HG03378 (cell line): ENCODE measurements around the gene RGMB.
"Not testable (repeated sequence)": the region's sequence is repeated elsewhere in the genome, so short reads cannot be mapped to it uniquely, and the experiment has no call there.

ENCODE experiments used
- ATAC-seq: cut with Tn5 transposase; IDR thresholded peaks from one replicate; pipeline ENCODE4 v1.9.1; 2021; ENCODE audit warnings: mild to moderate bottlenecking, moderate library complexity; ENCODE audit not compliant: unreplicated experiment

Gene RGMB

GRCh38 chr5:98773464-98774191 is at the start of gene RGMB:
Gene RGMB, plus strand, starts transcription at chr5:98773663. Its CDS starts 408 bp downstream, at chr5:98774071.
- ATAC-seq, result peak; percentile 72

- no peak for ATAC-seq
Measured at GRCh38 chr5:98726258-98726657, 47.2 kb upstream of the RGMB start.

DNA sequence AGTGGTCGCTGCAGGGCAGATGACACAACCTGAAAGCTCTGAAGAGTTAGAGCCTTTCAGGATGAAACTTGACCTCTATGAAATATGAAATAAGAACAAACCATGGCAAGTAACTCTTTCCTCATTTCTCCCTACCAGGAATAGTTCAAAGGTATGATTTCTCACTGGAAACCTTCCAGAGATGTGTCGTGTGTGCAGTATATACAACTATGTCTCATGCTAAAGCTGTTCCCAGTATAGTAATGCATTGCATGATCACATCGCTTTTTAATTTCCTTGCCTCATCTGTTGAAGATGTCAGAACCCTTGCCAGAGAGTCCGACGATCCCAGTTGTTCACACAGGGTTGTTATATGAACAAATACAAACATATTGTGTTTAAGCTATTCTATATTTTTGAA is 45.8 kb upstream of the RGMB start:
- no peak for ATAC-seq

GRCh38 chr5:98734646-98735045 is 38.8 kb upstream of the RGMB start:
- no peak for ATAC-seq

- no peak for ATAC-seq
Measured at GRCh38 chr5:98735806-98736507, 37.5 kb upstream of the RGMB start.

DNA sequence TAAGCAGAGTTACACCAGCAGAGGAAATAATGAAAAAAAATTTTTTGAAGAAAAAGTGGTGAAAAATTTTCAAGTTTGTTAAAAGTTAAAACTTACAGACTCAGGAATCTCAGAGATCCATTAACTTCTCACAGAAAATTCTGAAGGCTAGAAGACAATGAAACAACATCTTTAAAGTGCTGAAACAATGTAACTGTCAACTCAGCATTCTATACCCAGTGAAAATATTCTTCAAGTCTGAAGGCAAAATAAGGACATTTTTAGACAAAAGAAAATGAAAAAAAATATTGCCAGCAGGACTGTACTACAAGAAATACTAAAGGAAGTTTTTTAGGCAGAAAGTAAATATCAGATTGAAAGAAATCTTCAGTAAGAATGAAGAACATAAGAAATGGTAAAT is 36.7 kb upstream of the RGMB start:
- no peak for ATAC-seq

DNA sequence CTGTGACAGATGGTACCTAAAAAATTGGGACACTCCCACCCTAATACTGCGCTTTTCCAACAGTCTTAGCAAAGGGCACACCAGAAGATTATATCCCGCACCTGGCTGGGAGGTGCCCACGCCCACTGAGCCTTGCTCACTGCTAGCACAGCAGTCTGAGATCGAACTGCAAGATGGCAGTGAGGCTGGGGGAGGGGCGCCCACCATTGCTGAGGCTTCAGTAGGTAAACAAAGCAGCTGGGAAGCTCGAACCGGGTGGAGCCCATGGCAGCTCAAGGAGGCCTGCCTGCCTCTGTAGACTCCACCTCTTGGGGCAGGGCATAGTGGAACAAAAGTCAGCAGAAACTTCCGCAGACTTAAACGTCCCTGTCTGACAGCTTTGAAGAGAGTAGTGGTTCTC is 36.0 kb upstream of the RGMB start:
- not testable (repeated sequence) for ATAC-seq

- ATAC-seq, result not testable (repeated sequence)
Measured at GRCh38 chr5:98738481-98739149, 34.8 kb upstream of the RGMB start.

- ATAC-seq, result no peak
Measured at GRCh38 chr5:98741926-98742325, 31.5 kb upstream of the RGMB start.

DNA sequence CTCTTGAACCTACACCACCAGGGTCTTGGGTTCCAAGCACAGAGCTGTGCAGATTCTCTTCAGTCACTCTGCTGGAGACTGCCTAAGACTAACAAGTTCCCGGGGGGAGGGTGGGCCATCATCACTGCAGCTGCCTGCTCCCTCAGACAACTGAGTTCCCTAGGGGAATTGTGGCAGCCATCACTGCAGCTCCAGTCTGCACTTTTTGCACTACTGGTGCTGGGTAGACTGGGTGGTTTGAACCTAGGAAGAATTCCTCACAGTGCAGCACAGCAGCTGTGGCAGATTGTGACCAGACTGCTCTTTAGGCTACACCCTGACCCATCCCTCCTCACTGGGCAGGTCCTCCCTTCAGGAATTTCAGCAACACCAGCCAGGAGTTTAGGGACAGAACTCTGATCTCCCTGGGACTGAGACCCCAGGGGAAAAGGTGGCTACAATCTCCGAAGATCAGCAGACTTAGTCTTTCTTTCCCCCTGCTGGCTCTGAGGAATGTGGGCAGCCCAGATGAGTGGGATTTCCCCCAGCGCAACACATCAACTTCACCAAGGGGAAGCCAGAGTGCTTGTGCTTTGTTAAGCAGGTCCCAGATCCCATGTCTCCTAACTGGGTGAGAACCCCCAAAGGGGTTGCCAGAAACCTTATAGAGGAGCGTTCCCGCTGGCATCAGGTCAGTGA is 30.9 kb upstream of the RGMB start:
- ATAC-seq, result no peak

DNA sequence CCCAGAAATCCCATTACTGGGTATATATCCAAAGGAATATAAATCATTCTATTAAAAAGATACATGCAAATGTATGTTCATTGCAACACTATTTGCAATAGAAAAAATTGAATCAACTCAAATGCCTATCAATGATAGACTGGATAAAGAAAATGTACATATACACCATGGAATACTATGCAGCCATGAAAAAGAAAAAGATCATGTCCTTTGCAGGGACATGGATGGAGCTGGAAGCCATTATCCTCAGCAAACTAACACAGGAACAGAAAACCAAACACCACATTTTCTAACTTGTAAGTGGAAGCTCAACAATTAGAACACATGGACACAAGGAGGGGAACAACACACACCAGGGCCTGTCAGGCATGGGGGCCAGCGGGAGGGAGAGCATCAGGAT is 25.2 kb upstream of the RGMB start:
- ATAC-seq, result not testable (repeated sequence)

DNA sequence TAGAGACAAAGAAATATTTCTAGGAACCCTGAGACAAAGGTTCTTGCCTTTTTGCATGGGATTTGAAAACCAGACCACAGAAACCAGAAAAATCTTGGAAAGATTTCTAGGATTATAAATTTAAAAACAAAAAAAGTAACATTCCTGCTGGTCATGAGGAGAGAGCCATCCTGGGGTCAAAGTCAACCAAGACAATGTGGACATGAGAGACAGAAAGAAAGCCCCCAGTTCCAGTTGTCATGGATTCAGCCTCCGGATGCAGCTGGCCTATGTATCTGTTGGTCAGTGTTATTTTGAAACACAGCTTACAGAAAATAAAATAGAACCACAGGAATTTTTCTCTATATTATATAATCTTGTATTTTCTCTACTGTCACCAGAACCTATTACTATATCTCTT is 24.4 kb upstream of the RGMB start:
- no peak for ATAC-seq

- ATAC-seq, result peak; percentile 88
Measured at GRCh38 chr5:98750693-98751092, 22.8 kb upstream of the RGMB start.

GRCh38 chr5:98752331-98752730 is 21.1 kb upstream of the RGMB start:
- not testable (repeated sequence) for ATAC-seq

DNA sequence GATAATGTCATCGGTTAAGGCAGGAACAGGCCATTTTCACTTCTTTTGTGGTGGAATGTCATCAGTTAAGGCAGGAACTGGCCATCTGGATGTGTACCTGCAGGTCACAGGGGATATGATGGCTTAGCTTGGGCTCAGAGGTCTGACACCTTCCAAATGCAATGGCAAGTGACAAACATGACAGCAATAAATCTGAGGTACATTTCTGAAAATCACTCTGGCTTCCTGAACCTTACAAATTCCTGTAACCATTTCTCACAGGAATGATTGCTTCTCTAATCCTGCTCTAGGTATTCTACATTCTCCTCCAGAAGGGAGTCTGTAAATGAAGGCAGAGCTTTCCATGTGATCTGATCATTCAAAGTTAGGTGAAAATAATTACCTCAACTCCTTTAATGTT is 20.7 kb upstream of the RGMB start:
- ATAC-seq, result not testable (repeated sequence)

DNA sequence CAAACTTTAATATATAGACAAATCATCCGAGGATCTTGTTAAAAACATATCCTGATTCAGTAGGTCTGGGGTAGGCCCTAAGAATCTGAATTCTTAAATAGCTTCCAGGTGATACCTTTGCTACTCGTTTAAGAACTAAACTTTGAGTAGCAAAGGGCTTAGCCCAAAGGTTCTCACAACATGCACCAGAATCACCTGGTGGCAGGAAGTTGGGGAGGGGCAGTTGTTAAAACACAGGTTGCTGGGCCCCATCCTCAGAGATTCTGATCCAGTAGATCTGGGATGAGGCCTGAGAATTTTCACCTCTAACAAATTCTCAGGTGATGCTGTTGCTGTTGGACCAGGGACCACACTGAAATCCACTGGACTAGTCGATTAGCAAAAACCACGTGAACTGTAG is 20.0 kb upstream of the RGMB start:
- no peak for ATAC-seq

- ATAC-seq, result no peak
Measured at GRCh38 chr5:98755406-98755805, 18.1 kb upstream of the RGMB start.

DNA sequence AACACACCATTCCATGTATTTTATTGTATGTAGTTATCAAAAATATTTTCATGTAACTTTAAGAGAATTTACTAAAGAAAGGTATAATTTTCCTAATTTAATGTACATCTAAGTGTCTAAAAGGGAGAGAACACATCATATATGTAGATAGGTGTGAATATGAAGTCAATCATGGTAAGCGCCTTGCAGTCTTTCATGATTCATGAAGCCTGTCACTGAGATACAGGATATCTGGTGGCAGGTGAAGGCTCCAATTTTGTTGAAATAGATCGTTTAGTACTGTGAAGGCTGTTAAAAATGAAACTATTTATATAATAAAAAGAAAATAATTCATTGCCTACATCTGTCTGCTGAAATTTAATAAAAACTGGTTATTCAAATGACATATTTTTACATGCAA is 15.5 kb upstream of the RGMB start:
- ATAC-seq, result no peak

GRCh38 chr5:98763001-98763630 is 10.3 kb upstream of the RGMB start:
- ATAC-seq, result no peak

GRCh38 chr5:98765815-98766214 is 7.6 kb upstream of the RGMB start:
- no peak for ATAC-seq

- ATAC-seq, result no peak
Measured at GRCh38 chr5:98767581-98767980, 5.9 kb upstream of the RGMB start.
